ENCODE measurements around the gene B4GALNT4.
"Not testable (repeated sequence)": the region's sequence is repeated elsewhere in the genome, so short reads cannot be mapped to it uniquely, and the experiment has no call there.

The B4GALNT4 gene

DNA sequence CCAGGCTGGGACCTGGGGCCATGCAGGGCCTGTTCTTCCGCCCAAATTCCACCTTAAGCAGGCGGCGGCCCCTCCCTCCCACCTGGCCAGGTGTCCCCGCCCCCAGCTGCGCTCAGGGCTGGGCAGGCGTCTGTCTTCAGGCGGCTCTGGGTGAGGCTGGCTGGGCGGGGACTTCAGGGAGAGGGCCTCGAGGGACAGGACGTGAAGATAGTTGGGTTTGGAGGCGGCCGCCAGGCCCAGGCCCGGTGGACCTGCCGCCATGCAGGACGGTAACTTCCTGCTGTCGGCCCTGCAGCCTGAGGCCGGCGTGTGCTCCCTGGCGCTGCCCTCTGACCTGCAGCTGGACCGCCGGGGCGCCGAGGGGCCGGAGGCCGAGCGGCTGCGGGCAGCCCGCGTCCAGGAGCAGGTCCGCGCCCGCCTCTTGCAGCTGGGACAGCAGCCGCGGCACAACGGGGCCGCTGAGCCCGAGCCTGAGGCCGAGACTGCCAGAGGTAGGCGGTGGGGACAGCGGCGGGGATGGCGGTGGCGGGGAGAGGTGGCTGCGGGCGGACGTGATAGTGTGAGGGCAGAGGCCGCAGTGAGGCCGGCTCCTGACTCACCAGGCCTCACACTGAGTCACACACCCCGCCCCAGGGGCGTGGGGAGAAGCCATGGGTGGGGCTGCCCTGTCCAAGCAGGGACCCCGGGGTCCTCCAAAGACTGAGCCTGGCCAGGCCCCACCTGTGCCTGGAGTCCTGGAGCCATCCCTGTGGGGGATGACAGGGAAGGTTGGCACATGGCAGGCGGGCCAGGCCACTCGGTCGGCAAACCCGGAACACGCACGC lies 24.9 kb downstream of the B4GALNT4 start, which contains the start of gene PKP3:
PKP3 (plus strand) TSS at position 176 of the 824 bp plus-strand sequence; CDS start at position 260, 84 bp downstream.
- no peak for DNase-seq

DNA sequence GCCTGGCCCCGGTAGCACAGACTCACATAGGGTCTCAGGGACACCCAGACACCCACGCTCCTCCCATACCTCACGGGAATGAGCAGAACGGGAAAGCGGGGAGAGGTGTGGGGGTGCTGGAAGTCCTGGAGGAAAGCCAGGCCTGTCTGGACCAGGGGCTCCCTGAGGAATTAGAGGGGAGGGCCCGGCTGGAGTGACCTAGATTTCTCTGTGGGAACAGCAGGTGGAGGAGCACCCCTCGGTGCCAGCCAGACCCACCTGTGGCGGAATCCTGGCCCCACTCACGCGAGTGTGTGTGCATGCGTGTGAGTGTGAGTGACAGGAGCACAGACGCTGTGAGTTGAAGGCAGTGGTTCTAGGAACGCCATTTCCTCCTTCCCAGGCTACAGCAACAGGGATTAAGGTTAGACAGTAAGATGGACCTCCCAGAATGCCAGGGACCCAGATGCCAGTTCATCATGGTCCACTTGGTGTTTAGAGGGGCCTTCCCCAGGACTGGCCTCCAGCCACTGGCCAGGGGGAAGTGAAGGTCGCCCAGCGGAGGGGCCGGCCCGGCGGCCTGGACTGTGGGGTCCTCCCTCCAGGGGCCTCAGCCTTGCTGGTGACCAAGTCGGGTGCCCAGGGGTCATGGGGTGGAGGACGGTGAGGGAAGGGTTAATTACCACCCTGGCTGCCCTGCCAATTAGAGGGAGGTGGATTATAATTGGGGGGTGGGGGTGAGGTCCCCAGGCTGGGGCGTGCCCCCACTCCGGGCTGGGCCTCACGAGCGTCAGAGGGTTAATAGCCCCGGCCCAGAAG lies 25.8 kb downstream of the B4GALNT4 start:
- no peak for DNase-seq

DNA sequence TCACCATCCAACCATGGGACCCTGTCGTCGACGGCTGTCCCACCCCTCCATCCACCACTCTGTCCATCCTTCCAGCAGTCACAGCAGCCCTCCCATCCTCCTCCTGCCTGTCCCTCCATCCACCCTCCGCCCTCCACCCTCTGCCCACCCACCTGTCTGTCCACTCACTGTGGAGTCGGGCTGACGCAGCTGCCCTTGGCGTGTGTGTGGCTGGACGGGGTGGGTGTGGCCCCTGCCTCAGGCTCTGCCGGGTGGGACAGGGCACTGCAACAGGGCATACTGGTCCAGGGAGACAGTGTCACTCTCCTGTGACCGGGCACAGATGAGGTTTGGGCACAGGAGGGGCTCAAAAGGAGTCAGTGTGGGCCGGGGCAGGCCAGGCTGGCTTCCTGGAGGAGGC lies 26.6 kb downstream of the B4GALNT4 start:
- DNase-seq: no peak

DNA sequence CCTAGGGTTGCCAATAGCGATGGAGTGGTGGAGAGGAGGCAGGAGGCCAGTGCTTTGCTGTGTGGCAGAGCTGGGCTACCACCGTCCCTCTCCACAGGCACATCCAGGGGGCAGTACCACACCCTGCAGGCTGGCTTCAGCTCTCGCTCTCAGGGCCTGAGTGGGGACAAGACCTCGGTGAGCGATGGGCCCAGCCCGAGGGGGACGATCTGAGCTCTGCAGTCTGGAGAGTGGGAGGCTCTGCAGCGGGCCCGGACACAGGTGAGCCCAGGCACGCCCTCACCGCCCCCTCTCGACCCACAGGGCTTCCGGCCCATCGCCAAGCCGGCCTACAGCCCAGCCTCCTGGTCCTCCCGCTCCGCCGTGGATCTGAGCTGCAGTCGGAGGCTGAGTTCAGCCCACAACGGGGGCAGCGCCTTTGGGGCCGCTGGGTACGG lies 27.2 kb downstream of the B4GALNT4 start:
- no peak for DNase-seq

DNA sequence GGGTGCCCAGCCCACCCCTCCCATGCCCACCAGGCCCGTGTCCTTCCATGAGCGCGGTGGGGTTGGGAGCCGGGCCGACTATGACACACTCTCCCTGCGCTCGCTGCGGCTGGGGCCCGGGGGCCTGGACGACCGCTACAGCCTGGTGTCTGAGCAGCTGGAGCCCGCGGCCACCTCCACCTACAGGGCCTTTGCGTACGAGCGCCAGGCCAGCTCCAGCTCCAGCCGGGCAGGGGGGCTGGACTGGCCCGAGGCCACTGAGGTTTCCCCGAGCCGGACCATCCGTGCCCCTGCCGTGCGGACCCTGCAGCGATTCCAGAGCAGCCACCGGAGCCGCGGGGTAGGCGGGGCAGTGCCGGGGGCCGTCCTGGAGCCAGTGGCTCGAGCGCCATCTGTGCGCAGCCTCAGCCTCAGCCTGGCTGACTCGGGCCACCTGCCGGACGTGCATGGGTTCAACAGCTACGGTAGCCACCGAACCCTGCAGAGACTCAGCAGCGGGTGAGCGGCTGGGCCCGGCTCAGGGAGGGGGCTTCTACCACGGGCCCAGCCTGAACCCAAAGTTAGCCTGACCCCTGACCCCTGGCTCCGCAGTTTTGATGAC lies 27.7 kb downstream of the B4GALNT4 start:
- DNase-seq: no peak

DNA sequence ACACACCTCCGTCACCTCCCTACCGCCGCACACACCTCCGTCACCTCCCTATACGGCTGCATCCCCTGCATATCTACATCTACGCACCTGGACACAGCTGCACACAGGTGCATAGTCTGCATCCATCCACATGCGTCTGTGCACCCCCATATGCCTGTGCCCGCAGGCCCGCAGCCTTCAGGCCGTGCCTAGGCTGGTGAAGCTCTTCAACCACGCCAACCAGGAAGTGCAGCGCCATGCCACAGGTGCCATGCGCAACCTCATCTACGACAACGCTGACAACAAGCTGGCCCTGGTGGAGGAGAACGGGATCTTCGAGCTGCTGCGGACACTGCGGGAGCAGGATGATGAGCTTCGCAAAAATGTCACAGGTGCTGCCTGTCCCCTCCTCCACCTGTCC lies 29.5 kb downstream of the B4GALNT4 start:
- peak; percentile 12 for DNase-seq

DNA sequence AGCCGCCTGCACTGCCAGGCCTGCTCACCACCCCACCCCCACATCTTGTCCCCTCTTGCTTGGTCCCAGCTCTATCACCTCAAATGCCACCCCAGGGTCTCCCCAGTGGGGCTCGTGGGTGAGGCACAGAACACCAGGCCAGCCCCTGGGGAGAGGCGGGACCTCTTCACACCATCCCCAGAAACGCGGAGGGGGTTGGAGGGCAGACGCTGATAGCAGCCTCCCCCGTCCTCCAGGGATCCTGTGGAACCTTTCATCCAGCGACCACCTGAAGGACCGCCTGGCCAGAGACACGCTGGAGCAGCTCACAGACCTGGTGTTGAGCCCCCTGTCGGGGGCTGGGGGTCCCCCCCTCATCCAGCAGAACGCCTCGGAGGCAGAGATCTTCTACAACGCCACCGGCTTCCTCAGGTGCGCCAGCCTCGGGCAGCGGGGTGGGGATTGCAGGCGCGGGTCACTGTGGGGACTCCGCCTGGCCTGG lies 30.5 kb downstream of the B4GALNT4 start:
- no peak for DNase-seq

DNA sequence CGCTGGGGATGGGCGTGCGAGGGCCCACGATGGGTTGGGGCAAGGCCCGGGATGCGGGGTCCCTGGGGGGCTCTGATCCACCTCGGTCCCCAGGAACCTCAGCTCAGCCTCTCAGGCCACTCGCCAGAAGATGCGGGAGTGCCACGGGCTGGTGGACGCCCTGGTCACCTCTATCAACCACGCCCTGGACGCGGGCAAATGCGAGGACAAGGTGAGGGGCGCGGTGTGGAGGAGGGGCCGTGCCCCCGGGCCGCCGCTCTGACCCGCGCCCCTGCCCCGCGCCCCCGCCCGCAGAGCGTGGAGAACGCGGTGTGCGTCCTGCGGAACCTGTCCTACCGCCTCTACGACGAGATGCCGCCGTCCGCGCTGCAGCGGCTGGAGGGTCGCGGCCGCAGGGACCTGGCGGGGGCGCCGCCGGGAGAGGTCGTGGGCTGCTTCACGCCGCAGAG lies 31.0 kb downstream of the B4GALNT4 start:
- DNase-seq: no peak

DNA sequence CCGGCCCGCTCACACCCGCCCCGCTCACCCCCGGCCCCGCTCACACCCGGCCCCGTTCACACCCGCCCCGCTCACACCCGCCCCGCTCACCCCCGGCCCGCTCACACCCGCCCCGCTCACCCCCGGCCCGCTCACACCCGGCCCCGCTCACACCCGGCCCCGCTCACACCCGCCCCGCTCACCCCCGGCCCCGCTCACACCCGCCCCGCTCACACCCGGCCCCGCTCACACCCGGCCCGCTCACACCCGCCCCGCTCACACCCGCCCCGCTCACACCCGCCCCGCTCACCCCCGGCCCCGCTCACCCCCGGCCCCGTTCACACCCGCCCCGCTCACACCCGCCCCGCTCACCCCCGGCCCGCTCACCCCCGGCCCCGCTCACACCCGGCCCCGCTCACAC lies 31.9 kb downstream of the B4GALNT4 start:
- DNase-seq: not testable (repeated sequence)

DNA sequence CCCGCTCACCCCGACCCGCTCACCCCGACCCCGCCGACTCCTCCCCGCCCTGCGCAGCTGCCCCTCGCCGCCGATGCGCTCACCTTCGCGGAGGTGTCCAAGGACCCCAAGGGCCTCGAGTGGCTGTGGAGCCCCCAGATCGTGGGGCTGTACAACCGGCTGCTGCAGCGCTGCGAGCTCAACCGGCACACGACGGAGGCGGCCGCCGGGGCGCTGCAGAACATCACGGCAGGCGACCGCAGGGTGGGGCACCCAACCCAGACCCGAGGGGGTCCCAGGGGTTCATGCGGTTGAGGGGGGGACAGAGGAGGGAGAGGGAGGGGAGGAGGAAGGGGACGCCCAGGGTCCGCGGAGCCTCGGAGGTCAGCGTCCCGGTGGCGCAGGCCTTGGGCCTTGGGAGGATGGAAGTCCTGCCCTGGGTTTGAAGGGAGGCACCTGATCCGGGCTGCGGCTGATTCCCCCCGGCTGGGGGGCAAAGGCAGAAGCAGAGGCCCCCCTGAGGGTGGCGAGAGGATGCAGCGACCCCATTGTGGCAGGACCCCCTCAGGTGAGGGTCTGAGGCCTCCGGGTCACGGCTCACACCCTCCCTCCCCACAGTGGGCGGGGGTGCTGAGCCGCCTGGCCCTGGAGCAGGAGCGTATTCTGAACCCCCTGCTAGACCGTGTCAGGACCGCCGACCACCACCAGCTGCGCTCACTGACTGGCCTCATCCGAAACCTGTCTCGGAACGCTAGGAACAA lies 33.9 kb downstream of the B4GALNT4 start:
- DNase-seq: no peak

DNA sequence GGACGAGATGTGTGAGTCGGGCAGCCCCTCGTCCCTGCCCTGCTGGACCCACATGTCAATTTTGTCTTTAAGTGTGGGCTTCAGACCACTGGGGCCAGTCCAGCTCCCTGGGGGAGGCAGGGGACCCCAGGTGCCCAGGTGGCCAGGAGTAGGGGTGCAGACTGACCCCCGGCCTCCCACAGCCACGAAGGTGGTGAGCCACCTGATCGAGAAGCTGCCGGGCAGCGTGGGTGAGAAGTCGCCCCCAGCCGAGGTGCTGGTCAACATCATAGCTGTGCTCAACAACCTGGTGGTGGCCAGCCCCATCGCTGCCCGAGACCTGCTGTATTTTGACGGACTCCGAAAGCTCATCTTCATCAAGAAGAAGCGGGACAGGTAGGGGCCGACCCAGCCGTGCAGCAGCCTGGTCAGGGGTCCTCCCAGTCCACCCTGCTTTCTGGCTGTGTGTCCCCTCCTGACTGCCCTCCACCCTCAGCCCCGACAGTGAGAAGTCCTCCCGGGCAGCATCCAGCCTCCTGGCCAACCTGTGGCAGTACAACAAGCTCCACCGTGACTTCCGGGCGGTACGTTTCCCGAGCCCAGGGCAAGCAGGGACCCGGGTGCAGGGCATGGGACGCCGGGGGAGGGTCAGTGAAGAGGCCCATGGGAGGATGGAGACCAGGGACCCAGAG lies 34.6 kb downstream of the B4GALNT4 start:
- no peak for DNase-seq

DNA sequence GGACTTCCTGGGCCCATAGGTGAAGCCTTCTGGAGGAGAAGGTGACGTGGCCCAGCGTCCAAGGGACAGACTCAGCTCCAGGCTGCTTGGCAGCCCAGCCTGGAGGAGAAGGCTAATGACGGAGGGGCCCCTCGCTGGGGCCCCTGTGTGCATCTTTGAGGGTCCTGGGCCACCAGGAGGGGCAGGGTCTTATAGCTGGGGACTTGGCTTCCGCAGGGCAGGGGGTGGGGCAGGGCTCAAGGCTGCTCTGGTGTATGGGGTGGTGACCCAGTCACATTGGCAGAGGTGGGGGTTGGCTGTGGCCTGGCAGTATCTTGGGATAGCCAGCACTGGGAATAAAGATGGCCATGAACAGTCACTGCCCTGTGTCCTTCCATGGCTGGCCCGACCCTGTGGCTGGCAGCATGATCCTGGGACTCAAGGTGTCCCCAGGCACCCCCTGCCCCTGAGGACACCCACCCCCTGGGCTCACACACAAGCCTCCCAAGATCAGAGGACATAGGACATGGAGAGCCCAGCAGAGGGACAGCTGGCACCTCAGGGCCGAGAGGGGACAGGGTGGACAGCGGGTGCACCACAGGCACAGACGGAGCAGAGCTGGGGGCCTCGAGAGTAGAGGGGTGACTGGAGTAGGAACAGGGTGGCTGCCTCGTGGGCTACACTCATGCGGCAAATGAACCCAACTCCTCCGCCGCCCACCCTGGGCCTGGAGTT lies 35.4 kb downstream of the B4GALNT4 start:
- DNase-seq: no peak

DNA sequence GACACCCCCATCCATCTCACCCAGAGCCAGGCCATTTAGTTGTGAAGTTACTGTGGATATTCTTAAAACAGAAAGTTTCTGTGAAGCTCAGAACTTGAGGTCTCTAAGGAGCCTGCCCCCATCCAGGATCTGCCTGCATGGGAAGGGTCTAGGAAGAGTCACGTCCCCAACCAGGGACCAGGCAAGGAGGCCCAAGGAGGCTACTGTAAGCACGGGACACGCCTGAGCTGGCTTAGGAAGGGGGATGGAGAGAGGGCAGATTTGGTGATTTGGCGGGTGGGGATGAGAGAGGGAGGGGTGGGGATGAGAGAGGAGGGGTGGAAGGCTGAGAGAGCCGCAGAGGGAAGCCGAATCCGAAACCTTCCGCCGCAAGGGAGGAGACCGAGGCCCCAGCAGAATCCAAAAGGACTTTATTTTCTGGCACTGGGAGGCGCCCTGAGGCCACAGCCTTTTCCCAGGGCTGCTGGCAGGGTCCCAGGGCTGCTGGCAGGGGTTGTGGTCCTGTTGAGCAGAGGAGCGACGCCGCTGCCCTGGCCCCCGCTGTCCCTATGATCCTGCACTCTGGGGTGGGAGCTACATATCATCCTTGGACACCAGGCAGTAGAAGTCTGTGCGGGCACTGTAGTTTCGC lies 36.1 kb downstream of the B4GALNT4 start:
- DNase-seq: peak; percentile 18

DNA sequence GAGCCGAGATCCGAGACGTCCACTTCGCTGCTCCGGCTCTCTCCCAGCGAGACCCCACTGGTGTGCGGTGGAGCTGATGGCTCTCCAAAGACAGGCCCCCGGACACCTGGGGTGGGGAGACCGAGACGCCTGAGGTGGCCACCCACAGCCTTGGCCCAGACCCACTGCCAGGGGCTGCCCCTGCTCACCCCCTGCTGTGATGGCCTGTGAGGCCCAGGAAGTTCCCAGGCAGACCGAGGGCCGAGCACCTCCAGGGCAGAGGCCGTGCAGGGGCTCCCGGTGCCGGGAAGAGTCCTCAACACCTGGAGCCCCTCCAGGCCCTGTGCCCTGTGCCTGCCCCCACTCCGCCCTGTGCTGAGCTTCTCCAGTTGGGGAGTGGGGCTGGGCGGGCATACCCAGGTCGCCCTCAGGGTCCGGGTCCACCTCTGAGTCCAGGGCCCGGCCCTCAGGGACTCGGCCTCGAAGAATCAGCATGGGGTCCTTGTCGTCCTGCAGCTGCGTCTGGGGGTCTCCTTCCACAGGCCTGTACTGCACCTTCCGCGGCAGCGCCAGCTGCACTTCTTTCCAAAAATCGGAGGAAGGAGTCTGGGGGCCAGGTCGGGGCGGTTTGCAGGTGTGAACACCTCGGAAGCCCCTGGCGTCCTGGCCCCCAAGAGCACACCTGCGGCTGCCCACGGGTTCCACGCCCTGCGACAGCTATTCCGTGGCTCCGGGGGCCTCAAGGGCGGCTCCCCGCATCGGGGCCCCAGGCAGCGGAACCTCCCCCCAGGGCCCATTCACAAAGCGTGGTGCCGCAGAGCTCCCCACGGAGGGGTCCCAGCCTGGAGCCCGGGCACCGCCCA lies 36.9 kb downstream of the B4GALNT4 start:
- DNase-seq: no peak

DNA sequence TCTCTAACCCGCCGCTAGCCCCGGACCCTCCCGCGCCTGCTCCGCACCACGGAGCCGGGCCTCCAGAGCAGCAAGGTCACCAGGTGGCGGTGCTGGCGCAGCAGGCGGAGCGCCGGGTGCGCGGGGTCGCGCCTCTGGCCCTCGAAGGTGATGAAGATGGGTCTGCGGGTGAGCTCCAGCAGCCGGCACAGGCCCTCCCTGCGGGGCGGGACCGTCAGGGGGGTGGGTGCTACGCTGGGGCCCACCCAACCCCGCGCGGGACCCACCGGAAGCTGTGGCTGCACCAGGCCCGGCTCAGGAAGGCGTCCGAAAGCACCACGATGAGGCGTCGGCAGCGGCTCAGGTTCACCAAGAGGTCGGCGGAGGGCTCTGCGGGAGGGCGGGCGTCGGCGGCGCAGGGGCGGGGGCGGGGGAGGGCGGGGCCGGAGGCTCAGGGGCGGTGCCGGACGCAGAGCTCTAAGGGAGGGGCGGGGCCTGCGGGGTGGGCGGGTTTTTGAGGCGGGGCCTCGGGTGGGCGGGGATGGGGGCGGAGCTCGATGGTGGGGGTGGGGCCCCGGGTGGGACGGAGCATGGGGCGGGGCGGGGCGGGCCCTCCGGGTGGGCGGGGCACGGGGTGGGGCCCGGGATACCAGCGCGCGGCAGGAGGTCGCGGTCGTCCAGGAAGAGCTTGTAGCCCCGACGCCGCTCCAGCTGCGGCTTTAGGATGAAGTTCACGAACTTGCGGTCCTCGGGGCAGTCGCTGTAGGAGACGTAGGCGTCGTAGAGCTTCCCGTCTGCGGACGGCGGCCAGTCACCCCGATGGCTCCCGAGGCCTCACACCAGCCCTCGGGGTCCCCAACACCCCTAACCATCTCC lies 37.7 kb downstream of the B4GALNT4 start:
- no peak for DNase-seq

DNA sequence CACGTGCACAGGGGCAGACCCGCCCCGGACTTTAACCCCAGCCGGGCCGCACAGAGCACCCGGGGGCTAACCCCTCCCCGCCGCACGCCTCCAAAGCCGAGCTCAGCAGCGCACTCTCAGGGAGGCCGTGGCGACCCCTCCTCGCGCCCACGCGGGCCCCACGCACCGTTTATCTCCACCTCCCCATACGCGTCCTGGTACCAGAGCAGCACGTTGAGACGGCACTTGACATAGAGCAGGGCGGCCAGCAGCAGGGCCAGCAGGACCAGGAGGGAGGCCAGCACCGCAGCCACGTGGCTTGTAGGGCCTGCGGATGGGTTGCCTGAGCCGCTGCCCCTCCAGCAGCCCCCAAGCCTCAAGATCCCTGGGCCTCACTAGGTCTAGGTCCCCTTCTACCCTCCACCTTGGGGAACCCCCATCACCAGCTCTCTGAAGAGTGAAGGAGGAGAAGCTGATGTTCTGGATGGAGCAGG lies 38.4 kb downstream of the B4GALNT4 start:
- DNase-seq: no peak

DNA sequence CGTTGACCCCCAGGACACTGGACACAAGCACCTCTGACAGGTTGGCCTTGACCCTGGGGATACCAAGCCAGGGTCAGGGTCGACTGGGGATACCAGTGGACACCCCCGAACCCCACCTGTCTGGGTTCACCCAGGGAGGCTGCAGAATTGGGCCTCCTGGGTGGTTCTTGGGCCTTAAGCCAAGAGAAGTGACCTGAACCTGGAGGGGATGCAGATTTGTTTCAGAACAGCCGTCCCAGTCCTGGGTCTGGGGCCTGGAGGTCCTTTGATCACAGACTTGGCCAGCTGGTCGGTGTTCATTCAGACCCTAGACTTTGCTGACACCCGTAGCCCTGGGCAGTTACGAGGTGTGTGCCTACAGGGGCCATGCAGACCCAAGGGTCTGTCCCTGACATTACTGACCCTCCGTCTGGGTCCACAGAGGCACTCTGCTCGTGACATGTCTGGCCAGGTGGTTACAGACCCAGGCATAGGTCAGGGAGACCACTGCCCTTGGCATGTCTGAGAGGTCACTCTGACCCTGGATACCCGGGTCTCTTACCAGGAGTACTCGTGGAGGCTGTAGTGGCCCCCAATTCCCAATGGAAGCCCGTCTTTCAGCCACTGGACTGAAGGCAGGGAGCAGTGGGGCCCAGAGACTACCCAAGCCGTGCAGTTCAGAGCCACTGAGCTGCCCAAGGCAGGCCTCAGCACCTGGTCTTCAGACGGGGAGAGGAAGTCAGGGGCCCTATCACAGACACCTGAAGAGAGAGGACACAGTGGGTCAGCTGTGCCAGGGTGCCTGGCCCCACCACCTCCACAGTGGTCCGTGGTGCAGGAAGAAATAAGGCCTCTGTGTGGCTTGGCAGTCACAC lies 39.1 kb downstream of the B4GALNT4 start:
- no peak for DNase-seq

Measured in NCI-H1694 treated with DMSO at 0.1 percent for 48 hours (cell line).